AML-193 (cell line): ENCODE data around the gene TMEM50B.
A peak's percentile ranks its signal among the peaks of the same experiment; 100 is the strongest.
"Not testable (repeated sequence)": the region's sequence is repeated elsewhere in the genome, so short reads cannot be mapped to it uniquely, and the experiment has no call there.

Source experiments
- DNase-seq, 2 experiments: peaks; one replicate each; lab custom pipeline; 2025; lab: John Stamatoyannopoulos, UW

TMEM50B gene

DNA sequence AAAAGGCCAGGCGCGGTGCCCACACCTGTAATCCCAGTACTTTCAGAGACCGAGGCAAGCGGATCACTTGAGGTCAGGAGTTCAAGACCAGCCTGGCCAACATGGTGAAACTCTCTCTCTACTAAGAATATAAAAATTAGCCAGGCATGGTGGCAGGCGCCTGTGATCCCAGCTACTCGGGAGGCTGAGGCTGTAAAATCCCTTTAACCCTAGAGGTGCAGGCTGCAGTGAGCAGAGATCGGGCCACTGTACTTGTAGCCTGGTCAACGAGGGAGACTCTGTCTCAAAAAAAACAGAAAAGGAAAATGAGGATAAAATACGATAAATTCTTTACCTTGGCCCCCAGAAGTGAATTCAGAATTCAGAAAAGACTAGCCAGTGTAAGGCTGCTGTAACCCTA is 1.6 kb downstream of the TMEM50B start:
- no peak for DNase-seq

DNA sequence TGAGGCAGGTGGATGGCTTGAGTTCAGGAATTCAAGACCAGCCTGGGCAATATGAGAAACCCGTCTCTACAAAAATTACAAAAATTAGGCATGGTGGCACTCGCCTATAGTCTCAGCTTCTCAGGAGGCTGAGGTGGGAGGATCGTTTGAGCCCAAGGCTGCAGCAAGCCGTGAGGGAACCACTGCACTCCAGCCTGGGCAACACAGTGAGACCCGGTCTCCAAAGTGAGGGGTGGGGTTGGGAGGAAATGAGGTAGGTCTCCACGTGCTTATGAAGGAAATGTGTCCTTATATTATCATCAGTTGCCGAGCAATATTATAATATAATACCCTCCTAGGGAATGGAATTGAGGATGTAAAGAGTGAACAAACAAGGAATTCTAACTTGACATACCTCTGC is 2.7 kb downstream of the TMEM50B start:
- no peak for DNase-seq

DNA sequence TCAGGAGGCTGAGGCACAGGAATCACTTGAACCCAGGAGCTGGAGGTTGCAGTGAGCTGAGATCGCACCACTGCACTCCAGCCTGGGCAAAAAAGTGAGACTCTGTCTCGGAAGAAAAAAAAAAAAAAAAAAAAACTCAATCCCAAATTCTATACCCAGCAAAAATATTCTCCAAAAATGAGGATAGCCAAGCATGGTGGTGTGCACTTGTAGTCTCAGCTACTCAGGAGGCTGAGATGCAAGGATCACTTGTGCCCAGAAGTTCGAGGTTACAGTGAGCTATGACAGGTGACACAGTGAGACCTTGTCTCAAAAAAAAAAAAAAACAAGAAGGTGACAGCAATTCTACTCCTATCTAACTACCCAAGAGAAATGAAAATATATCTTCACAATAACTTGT is 6.4 kb downstream of the TMEM50B start:
- DNase-seq: no peak

DNA sequence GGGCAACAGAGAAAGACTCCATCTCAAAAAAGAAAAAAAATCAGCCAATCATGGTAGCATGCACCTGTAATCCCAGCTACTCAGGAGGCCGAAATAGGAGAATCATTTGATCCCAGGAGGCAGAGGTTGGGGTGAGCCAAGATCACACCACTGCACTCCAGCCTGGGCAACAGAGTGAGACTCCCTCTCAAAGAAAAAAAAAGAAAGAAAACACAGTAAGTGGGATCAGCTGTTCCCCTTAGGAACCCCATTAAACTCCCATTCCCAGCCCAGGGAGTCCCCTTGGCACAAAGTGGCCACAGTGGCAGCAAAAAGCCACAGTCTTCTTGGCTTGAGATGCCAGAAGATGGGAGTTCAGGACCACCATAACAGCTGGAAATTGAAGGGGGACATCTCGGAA is 9.1 kb downstream of the TMEM50B start:
- no peak for DNase-seq

DNA sequence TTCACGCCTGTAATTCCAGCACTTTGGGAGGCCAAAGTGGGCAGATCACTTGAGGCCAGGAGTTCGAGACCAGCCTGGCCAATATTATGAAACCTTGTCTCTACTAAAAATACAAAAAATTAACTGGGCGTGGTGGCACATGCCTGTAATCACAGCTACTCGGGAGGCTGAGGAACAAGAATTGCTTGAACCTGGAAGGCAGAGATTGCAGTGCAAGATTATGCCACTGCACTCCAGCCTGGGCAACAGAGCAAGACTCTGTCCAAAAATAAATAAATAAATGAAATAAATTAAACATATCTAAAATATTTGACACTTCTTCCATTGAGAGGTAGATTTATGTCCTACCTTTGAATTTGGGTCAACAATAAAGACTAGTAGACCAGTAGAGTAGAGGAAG is 10.6 kb downstream of the TMEM50B start:
- not testable (repeated sequence) for DNase-seq

DNA sequence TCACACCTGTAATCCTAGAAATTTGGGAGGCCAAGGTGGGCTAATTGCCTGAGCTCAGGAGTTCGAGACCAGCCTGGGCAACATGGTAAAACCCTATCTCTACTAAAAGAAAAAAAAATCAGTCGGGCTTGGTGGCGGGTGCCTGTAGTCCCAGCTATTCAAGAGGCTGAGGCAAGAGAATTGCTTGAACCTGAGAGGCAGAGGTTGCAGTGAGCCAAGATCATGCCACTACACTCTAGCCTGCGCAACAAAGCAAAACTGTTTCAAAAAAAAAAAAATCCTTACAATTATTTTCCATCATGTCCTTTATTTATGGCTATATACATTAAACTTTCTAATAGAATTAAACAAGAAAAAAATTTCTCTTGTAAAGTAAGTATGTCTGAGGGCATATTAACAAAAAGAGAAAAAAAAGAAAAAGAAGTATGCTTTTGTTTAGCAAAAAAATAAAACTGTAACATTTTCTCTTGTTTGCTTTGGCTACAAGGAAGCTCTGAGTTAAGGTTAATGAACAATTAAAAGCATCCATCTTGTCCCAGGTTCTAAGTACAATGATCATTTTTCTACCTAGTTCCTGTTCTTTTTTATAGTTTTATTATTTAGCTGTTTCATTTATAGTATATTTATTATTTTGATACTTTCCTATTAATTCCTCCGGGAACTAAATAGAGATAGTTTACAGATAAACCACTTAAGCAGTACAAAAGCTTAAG is 18.1 kb downstream of the TMEM50B start:
- no peak for DNase-seq

DNA sequence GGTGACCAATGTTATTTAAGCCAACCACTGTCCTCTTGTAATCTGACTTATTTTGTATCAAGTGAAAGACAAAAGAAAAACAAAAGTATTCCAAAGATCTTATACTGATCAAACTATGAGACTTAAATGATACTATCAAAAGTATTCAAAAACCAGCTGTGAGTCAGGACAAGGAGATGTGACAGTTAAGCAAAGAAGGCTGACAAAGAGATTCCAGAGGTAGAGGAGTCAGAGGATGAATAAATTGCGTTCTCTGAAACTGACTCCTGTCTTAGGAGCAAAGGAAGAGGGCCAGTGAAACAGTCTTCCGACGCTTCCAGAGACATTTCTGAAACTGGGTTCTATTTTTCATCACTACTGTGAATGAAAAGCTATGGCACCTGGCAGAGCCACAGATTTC is 20.9 kb downstream of the TMEM50B start:
- DNase-seq: no peak

DNA sequence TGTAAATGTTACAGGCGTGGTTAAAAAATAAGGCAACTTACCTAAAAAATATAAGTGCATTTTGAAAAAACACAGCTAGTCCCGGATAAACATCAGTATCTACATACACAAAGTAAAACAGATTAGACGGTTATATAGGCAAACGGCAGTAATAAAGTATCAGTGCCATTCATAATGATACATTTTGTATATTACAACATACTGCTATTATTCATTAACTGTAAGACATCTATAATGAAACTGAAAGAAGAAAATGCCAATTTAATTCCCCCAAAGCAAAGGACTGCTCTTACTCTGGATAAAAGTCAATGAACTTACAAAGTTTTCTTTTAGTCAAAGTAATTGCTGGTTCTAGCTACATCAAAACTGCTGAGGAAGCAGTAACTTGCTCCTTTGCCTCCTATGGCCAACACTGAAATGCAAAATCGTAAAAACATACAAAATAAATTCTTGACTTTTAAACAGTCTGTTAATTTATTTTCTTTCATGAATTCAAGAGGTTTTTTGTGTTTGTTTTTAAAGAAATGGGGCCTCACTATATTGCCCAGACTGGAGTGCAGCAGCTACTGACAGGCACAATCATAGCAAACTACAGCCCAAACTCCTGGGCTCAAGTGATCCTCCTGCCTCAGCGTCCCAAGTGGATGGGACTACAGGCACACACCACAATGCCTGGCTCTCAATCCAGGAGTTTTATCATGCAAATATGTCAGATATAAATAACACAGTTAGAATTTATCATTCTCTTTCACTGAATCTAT is 23.9 kb downstream of the TMEM50B start:
- no peak for DNase-seq

DNA sequence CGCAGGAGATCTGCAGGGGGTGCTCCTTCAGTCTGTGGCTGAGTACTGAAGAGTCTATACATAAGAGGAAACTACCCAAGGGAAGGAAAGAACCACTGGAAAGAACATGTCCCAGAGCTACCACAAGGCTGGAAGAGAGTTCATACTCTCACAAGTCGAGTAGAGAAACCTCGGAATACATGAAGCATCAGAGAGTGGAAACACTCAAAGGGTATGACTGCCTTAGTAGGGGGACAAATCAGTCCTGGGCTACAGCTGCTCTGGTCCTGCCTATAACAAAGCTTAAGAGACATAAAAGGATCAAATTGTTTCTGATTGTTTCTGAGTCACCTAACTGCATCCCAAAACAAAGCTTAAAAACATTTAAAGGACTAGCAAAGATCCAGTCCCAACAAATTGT is 27.4 kb downstream of the TMEM50B start:
- DNase-seq: no peak

DNA sequence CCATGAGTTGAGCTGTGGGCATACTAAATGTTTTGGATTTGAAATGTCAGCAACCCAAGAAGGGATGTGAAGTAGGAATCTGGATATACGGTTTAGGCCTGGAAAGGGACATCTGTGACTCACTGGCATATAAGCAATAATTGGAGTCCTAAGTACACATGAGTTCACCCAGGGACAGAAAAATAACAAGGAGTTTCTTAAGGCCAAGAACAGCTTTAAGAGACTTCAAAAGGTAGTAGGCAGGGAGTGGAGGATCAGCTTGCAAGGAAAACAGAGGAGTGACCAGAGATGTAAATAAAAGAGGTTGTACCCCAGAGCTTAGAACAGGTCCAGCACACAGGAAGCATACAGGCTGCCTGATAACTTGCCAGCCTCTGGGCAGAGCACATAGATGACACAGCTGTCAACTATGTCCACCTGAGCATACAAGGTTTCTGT is 28.1 kb downstream of the TMEM50B start:
- no peak for DNase-seq

DNA sequence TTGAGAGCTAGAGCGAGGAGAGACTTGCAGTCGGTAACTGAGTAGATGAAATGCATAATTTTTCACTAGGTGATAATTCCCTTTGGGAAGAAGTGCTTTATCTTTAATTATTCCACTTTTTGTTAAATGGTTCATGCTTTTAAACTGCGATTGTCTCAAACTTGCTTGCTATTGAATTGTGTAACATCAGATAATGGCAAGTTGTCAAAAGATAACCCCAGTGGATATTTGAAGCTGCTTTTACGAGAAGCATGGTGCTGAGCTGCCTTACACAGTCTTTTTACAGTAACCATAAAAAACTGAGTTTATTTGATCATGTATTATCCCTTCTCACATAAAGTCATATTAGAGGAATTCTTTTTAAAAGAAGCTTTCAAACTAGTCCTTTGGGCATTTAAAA is 30.2 kb downstream of the TMEM50B start:
- DNase-seq: no peak

DNA sequence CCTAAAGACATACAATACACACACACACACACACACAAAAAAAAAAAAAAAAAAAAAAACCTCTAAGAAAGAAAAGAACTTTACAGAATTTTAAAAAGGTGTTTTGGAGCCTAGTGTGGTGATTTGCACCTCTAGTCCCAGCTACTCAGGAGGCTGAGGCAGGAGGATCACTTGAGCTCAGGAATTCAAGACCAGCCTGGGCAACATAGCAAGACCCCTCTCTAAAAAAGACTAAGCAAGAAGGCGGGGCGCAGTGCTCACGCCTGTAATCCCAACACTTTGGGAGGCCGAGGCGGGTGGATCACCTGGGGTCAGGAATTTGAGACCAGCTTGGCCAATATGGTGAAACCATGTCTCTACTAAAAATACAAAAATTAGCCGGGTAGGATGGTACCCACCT is 33.2 kb downstream of the TMEM50B start:
- DNase-seq: not testable (repeated sequence)

DNA sequence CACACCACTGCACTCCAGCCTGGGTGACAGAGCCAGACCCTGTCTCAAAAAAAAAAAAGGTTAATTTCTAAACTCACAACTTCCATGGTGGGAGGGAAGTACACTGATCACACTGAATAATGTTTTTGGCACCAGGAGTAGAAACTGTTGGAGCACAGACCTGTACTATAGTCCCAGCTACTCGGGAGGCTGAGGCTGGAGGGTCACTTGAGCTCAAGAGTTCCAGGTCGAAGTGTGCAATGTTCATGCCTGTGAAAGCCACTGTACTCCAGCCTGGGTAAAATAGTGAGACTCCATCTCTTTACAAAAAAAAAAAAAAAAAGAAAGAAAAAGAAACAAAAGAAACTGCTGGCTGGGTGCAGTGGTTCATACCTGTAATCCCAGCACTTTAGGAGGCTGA is 35.3 kb downstream of the TMEM50B start:
- DNase-seq: no peak

DNA sequence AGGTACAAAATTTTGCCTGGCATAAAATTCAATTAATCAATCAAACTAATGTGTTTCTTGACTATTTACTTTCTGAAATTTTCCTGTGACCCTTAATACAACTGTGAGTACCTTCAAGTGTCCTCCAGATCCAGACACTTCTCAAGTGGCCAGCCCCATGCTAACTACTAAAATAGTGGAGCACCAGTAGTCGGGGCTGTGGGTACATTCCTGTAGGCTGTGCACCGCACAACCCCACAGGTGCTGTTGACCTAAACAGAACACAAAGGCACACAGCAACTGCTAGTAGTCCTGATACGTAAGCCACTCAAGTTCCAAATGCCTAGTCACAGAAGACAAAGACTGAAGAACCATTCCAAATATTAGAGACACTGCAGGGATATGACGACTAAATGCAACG is 36.6 kb downstream of the TMEM50B start:
- no peak for DNase-seq

DNA sequence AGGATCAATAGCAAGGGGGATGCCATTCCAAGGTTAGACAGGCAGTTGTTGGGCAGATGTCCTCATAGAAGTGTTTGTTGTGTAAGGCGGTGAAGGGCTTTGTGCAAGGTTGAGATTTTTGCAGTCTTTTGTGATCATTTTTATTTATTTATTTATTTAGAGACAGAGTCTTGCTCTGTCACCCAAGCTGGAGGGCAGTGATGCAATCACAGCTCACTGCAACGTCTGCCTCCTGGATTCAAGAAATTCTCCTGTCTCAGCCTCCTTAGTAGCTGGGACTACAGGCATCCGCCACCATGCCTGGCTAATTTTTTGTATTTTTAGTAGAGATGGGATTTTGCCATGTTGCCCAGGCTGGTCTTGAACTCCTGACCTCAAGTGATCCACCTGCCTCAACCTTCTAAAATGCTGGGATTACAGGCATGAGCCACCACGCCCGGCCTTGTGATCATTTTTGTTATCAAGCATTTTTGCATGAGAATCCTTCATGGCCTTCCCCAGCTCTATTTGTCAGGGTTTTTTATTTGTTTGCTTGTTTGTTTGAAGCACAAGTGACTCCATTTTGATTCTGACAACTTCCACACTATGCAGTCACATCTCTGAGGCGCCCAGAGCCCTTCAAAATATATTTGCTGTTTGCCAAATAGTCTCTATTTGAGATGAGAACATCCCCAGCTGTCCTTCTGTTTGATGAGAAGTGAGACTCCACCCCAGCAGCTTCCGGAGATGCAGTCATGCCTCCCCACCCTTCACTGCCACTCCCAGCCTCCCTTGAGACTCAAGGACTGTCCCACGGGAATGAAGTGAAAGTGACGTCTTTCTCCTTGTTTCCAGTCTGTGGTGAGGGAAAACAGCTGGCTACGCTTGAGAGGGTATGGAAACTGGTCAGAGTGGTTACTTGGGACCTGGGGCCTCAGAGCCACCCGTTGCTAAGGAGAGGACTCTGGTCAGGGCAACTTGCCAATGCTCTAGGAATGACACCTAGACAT is 38.0 kb downstream of the TMEM50B start:
- DNase-seq: no peak

DNA sequence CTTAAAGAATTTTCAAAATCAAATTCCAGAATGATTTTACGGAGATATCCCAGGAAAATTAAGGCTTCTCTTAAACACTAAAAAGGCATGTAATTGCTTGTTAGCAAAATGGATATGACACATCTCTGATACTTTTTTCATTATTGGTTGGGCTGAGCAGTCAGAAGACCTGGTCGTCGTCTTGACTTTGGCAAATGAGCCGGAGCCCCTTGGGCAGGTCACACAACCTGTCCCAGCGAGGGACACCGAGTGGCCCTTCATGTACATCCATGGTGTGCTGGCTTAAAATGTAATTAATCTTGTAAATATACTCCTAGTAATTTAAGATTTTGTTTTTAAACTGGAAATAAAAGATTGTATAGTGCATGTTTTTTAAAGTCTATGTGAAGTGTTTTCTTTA is 42.6 kb downstream of the TMEM50B start:
- DNase-seq: no peak

DNA sequence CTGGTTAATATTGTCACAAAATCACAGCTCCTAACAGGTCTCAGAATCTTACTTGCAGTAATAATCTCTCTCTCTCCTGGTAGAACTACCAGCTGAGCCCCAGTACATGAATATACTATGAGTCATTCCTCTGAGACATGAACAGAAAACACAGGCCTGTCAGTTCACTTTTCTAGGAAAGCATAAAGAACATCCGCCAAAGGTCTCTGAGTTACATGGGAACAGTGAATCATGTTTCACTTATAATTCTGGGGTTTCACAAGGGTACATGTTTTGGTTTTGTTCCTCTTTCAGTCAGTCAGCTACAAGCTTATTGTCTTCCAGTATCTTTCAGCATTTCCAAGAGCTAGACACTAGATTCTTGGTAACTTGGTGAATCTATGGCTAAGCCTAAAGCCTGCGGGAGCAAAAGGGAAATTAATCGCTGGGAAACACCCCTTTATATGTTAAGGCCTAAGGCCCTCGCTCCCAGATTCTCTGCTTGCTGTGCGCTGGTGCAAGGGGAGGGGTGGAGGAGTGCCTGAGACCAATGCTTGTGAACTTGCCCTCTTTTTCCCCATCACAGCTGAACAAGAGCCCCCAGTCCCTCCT is 44.9 kb downstream of the TMEM50B start:
- DNase-seq: peak; percentile 20 to 46

DNA sequence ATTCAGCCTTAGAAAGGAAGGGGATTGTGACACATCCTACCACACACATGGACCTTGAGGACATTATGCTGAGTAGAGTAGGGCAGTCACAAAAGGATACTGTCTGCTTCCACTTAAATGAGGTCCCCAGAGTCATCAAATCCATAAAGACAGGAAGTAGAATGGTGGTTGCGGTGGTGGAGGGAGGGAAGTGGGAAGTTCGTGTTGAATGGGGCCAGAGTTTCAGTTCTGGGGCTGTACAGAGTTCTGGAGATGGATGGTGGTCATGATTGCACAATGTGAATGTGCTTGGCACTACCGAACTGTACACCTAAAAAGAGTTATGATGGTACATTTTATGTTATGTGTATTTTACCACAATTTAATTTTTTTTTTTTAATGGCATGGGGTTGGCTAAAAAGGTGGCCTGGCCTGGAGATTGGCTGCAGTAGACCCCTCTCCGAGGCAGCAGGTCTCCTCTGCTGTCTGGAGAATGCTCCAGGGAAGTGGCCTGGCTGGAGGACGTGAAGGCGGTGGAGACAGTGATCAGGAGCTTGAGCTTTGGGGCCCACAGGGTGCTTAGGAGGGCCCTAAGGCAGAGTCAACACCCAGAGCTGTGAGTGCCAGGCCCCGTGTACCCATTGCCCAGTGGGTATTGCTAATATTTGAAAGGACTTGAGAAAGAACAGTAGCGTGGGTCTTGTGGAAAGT is 46.2 kb downstream of the TMEM50B start:
- DNase-seq: no peak

DNA sequence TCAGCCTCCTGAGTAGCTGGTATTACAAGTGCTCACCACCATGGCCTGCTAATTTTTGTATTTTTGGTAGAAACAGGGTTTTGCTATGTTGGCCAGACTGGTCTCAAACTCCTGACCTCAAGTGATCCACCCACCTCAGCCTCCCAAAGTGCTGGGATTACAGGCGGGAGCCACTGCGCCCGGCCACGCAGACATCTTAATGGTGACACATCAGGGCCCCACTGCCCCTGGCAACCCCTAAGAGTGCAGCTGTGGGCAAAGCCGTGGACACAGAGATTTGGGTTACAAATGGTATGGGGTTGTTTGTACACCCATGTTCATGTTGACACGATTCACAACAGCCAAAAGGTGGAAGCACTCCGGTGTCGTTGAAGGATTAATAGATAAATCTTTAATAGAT is 46.8 kb downstream of the TMEM50B start:
- DNase-seq: no peak

DNA sequence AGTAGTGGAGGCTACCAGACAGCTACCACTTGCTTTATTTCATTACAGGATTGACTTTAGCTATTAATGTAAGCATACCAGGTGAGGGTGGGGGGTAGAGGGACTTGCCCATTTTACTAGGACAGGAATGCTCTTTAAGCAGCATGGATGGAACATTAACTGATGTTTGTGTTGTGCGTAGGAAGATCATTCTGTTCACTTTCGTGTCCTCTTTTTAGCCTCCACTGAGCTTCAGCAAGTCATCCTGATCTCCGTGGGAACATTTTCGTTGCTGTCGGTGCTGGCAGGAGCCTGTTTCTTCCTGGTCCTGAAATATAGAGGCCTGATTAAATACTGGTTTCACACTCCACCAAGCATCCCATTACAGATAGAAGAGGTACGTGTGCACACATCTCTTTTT is 47.3 kb downstream of the TMEM50B start:
- DNase-seq: no peak

DNA sequence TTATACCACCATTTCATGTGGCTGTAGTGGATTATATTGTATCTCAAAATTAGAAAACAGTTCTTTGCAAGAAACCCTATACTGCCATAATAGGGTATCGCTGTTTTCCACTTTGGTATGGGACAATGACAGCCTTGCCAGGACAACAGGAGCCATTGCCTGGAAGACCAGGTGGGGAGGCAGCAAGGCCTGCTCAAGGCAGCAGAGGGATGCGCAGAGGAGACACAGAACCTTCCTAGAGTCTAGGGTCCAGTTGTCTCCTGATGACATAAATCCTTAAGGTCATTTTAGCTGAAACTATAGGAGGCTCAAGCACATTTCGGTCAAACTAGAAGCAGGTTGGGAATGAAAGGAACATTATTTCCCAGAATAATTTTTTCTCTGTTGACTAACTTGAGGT is 48.9 kb downstream of the TMEM50B start:
- no peak for DNase-seq

DNA sequence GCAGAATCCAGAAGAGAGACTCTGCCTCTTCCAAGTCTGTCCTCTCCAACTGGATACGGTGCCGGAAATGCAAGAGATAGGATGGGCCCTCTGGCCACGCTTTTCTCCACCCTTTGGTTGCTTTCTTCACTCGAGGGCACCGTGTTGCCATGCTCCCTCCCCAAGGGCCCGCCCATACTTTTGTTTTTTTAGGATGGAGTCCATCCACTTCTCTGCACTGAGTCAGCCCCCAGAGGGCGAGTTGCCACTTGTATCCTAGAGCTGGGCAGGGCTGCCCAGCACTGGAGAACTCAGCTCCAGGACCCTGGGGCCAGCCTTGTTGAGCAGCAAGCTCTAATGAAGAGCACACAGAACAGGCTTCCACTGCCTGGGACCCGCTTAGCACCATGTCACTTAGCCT is 51.1 kb downstream of the TMEM50B start:
- DNase-seq: no peak
